Gastroesophageal sphincter (tissue), 3 donors: ENCODE data around the gene PAAF1.

Experiments
- POLR2A ChIP-seq, 2 donors: fragments of 450-650 bp; IDR thresholded peaks; one replicate each; pipeline ENCODE4 v1.6.1; 2017; ENCODE audit warnings: antibody characterized with exemption in 2 of 2, mild to moderate bottlenecking in 2 of 2, moderate library complexity in 1 of 2
- TF ChIP-seq, protein P1 (sequence below), 4 experiments: fragments of 200-600 bp in 2 of 4; fragments of 450-650 bp in 2 of 4; sonication (generic) in 1 of 4; IDR thresholded peaks; one replicate each; pipeline ENCODE4 v1.5.1; 2017 to 2019; ENCODE audit warnings: antibody characterized with exemption in 4 of 4, mild to moderate bottlenecking in 2 of 4, moderate library complexity in 2 of 4

DNA sequence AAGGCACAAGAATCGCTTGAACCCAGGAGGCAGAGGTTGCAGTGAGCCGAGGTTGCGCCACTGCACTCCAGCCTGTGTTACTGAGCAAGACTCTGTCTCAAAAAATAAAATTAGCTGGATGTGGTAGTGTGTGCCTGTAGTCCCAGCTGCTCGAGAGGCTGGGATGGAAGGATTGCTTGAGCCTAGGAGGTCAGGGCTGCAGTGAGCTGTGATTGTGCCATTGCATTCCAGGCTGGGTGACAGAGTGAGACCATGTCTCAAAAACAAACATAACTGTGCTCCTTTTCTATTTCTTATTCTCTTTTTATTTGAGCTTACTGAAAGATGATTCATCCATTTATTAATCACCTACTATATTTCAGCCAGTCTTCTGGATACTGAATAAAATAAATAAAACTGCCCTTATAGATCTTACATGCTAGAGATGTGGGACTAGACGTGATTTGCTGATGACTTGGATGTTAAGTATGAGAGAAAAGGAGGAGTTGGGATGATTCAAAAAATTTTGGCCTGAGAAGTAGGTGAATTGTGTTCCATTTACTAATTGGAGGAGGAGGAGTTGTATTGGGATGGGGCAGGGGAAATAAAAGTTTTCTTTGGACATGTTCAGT, 18.0 kb downstream of the PAAF1 start:
- TF ChIP-seq, protein P1, sequence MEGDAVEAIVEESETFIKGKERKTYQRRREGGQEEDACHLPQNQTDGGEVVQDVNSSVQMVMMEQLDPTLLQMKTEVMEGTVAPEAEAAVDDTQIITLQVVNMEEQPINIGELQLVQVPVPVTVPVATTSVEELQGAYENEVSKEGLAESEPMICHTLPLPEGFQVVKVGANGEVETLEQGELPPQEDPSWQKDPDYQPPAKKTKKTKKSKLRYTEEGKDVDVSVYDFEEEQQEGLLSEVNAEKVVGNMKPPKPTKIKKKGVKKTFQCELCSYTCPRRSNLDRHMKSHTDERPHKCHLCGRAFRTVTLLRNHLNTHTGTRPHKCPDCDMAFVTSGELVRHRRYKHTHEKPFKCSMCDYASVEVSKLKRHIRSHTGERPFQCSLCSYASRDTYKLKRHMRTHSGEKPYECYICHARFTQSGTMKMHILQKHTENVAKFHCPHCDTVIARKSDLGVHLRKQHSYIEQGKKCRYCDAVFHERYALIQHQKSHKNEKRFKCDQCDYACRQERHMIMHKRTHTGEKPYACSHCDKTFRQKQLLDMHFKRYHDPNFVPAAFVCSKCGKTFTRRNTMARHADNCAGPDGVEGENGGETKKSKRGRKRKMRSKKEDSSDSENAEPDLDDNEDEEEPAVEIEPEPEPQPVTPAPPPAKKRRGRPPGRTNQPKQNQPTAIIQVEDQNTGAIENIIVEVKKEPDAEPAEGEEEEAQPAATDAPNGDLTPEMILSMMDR (IDR thresholded peaks at IDR 0.05), result no peak
- no peak for TF ChIP-seq POLR2A (IDR thresholded peaks at IDR 0.05)
